NB4 (cell line): ENCODE results near the gene SESN1.

Experiments
- MYC ChIP-seq: IDR thresholded peaks from 2 replicates; pipeline ENCODE4 v1.6.1; 2011; ENCODE audit warnings: low read depth, low read length
- POLR2A ChIP-seq: IDR thresholded peaks from 2 replicates; pipeline ENCODE4 v1.6.1; 2011; ENCODE audit warnings: mild to moderate bottlenecking; ENCODE audit not compliant: insufficient read length; ENCODE audit errors: extremely low read depth
- TF ChIP-seq, protein P1 (sequence below): IDR thresholded peaks from one replicate; pipeline ENCODE4 v1.5.1; 2012; ENCODE audit warnings: low read depth, low read length
- TF ChIP-seq, protein P2 (sequence below): IDR thresholded peaks from 2 replicates; pipeline ENCODE4 v1.6.1; 2011; ENCODE audit warnings: low read depth, low read length

DNA sequence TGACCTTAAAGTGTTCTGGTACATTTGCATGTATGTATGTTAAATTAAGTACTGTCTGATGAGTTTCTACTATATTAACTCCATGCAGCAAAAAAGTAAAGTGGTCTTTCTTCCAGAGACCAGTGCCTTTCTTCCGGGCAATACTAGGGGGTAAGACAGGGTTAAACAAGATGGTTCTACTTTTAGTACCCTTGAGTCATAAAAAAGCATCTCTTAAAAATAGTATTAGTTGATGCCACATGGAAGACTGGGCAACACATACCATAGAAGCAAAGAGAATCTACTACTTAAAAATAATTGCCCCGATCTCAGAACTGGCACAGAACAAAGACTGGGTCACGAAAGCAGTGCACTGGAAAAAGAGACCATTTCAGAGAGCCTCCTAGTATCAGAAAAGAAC, 66.2 kb downstream of the SESN1 start:
- TF ChIP-seq, protein P1, sequence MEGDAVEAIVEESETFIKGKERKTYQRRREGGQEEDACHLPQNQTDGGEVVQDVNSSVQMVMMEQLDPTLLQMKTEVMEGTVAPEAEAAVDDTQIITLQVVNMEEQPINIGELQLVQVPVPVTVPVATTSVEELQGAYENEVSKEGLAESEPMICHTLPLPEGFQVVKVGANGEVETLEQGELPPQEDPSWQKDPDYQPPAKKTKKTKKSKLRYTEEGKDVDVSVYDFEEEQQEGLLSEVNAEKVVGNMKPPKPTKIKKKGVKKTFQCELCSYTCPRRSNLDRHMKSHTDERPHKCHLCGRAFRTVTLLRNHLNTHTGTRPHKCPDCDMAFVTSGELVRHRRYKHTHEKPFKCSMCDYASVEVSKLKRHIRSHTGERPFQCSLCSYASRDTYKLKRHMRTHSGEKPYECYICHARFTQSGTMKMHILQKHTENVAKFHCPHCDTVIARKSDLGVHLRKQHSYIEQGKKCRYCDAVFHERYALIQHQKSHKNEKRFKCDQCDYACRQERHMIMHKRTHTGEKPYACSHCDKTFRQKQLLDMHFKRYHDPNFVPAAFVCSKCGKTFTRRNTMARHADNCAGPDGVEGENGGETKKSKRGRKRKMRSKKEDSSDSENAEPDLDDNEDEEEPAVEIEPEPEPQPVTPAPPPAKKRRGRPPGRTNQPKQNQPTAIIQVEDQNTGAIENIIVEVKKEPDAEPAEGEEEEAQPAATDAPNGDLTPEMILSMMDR: no peak
- TF ChIP-seq, protein P2, sequence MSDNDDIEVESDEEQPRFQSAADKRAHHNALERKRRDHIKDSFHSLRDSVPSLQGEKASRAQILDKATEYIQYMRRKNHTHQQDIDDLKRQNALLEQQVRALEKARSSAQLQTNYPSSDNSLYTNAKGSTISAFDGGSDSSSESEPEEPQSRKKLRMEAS: no peak
- TF ChIP-seq POLR2A (no peak), MYC (no peak)
